GM18508 (cell line): ENCODE results near the gene TNFAIP6.
"Not testable (repeated sequence)": the region's sequence is repeated elsewhere in the genome, so short reads cannot be mapped to it uniquely, and the experiment has no call there.

Experiments
- ATAC-seq: cut with Tn5 transposase; IDR thresholded peaks from one replicate; pipeline ENCODE4 v1.9.1; 2021; ENCODE audit warnings: moderate number of reproducible peaks; ENCODE audit not compliant: insufficient read depth, unreplicated experiment

Gene TNFAIP6, protein sequence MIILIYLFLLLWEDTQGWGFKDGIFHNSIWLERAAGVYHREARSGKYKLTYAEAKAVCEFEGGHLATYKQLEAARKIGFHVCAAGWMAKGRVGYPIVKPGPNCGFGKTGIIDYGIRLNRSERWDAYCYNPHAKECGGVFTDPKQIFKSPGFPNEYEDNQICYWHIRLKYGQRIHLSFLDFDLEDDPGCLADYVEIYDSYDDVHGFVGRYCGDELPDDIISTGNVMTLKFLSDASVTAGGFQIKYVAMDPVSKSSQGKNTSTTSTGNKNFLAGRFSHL

DNA sequence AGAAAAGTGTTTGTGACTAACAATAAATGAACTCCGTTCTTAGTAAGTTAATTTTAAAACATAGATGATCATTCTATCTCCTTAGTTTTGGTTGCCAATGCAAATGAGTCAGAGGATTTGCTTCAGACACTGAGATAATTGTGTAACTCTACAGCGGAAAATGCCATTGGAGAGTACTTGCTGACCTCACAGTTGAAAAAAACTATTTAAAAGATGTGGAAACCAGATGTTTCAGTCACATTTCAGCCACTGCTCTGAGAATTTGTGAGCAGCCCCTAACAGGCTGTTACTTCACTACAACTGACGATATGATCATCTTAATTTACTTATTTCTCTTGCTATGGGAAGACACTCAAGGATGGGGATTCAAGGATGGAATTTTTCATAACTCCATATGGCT lies at the start of gene TNFAIP6:
Gene TNFAIP6, plus strand, starts transcription at position 234 of the 400 bp plus-strand sequence. Its CDS starts 75 bp downstream, at position 309.
- ATAC-seq = no peak

DNA sequence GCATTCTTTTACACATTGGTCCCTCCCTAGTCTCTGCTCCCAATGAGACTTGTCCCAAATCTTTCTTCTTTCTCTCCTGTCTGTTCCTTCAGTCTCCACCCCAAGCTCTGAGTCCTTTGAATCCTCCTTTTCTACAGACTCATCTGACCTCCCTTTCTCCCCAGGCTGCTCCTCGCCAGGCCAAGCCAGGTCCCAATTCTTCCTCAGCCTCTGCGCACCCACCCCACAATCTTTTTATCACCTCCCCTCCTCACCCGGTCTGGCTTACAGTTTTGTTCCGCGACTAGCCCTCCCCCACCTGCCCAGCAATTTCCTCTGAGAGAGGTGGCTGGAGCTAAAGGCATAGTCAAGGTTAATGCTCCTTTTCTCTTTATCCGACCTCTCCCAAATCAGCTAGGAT lies 47.1 kb upstream of the TNFAIP6 start:
- not testable (repeated sequence) for ATAC-seq

DNA sequence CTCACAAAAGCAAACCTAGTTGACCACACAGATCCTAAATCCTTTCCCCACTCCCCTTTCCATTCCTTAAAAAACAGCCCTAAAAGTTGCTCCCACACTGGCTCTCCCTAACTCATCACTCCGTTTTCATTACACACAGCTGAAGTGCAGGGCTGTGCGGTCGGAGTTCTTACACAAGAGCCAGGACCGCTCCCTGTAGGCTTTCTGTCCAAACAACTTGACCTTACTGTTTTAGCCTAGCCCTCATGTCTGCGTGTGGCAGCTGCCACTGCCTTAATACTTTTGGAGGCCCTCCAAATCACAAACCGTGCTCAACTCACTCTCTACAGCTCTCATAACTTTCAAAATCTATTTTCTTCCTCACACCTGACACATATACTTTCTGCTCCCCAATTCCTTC lies 45.0 kb upstream of the TNFAIP6 start:
- not testable (repeated sequence) for ATAC-seq

DNA sequence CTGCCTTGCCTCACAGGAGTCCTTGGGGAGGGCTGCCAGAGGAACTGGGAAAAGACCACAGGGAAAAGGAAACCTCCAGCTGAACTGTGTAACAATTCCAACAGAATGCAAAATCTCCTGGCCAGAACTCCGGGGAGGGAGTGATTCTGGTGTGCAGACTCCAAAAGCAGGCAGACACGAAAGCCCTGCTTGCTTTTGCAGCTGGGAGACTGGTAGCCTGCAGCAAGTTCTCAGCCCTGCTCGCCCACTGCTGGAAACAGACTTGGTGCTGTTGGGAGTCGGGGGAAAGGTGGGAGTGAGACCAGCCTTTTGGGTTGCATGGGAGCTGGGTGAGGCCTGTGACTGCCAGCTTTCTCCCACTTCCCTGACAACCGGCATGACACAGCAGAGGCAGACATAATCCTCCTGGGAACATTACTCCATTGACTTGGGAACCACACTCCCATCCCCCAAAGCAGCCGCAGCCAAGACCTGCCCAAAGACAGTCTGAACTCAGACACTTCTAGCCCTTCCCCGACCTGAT lies 42.0 kb upstream of the TNFAIP6 start:
- ATAC-seq = no peak

DNA sequence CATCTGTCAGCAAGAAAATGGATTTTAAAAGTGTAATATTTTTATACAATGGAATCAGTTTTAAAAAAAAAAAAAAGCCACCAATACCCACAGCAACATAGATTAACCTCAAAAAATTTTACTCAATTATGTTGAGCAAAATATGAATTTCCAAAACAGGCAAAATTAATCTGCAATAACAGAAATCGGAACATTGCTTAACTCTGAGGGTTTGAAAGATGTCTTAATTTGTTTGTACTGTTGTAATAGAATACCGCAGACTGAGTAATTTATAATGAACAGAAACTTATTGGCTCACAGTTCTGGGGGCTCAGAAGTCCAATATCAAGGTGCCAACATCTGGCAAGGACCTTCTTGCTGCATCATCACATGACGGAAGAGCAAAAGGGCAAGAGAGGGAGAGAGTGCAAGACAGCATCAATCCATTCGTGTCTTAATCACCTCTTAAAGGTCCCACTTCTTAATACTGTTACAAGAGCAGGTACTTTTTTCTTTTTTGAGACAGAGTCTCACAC lies 31.8 kb upstream of the TNFAIP6 start:
- no peak for ATAC-seq

DNA sequence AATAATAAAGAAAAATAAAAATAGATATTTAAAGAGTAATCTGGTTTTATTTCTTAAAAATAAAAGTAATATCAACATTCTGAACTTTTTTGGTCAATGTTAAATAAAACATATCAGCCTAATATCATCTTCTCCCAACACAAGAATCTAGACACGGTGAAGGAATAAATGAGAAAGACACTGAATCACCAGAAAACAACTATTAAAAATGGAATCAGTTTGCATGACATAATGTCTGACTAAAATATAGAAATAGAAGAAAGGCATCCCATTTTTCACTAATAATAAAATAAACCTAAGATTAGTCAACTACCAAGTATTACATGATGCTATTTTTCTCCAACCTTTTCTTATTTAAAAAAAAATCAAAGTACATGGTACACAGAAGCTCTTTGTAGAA lies 30.8 kb upstream of the TNFAIP6 start:
- no peak for ATAC-seq

DNA sequence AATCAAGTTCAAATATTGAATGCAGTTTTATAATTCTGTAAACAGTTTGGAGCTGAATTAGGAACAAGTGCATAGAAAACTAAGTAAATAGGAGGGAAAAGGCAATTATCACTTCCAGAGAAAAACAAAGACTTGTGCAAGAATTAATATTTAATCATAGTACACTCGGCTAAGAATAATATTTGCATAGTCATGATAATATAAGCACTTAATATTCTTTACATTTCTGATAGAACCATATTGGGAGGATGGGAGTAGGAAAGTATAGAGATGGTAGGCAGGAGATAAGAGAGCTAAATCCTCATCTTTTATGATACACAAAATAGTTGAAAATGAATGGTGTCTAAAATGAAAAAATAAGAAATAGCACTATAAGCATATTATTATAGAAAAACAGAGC lies 27.4 kb upstream of the TNFAIP6 start:
- ATAC-seq = no peak

DNA sequence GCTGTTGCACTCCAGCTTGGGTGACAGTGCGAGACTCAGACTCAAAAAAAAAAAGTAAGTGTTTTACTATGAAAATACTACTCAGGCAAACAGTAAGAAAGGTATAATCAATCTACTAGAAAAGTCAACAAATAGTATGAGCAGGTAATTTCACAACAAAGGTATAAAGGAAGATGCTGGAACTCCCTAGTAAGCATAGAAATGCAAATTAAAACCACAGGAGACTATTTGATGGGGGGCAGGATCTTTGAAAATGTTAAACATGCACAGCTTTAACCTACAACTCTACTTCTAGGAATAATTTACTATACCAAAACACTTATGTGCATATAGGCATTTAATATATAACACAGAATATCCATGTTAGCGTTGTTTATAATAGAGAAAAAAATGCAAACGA lies 24.3 kb upstream of the TNFAIP6 start:
- ATAC-seq = no peak

DNA sequence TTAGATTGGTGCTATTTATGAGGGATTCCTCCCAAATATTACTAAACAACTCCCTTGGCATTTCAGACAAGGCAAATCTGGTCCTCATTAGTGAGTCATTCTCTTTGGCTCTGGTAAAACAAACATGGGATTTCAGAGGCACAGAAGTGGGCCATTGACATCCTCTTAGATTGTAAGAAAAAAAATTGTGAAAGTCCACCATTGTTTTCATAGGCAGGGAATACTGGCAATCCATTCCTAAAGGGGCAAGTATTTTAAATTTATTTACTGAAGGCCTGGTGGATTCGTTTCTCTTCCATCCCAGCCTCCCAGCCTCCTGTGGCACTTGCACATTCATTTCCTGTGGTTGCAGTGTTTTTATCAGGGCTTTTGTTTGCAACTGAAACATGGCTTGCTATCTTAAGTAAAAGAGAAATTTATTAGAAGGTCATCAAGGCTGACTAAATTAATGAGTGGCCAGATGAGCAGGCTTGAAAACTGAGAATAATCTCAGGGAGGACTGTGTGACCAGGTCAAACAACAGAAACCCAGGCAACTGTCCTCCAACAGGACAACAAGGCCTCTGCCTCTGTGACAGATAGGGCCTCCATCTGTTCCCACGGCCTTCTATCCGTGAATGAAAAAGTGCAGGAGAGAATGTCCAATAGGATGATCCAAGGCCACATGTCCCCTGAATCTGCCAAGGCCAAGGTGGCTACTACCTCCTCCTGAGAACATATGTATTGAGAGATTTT lies 23.1 kb upstream of the TNFAIP6 start:
- no peak for ATAC-seq

DNA sequence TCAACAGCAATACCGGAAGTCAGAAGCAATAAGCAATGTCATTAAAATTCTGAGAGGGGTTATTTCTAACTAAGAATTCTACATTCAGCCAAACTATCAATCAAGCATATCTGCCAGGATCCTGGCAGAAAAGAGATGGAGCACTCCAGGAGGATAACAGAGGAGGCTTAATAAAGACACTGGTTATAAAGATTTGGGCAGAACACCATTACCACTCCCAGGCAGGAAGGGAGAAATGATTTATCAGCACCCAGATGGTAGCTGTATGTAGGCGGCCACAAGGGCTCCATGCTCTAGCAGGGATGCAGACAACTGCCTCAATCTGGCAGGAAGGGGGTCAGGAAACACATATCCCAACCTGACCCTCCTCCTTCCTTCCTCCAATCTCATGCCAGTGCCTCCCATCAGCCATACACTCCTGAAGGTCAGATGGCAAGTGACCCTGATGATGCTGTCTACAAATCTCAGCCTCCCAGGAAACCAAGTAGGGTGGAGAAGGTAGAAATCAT lies 20.5 kb upstream of the TNFAIP6 start:
- no peak for ATAC-seq

DNA sequence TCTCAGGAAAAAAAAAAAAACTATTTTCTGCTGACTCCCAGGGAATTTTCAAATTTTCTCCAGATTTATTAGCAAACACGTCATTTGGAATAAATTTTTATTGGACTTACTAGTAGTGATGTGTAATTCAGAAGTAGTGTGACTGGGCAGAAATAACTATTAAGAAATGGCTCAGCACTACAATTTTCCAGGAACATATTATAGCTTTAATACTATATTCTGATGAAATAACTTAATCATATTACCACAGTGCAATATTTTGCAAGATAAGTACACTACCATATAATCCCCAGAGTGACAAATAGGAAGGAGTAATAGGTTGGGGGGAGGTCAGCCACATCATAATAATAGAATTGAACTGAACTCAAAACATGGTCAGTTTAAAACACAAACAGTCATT lies 19.7 kb upstream of the TNFAIP6 start:
- ATAC-seq = no peak

DNA sequence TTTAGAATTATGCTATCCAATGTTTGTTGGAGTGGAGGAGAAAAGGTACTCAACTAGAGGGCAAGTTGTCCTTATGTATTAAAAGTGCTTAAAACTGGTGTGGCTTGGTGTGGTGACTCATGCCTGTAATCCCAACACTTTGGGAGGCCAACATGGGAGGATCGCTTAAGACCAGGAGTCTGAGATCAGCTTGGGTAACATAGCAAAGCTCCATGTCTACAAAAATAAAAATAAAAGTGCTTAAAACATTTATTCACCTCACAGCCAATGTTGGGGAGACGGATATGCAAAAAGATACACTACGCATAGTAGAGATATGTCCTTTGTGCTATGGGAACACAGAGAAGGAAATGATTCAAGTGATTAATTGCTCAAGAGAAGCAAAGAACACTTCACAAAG lies 19.3 kb upstream of the TNFAIP6 start:
- ATAC-seq = no peak

DNA sequence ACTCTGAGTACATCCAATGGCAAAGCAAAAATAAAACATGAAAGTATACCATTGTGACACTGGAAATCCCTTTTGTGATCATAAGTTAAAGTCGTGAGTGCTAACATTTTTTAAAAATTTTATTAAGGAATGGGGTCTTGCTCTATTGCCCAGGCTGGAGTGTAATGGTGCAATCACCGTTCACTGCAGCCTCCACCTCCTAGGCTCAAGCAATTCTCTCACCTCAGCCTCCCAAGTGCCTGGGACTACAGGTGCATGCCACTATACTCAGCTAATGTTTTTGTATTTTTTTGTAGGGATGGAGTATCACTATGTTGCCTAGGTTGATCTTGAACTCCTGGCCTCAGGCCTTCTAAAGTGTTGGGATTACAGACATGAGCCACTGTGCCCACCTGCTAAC lies 14.3 kb upstream of the TNFAIP6 start:
- no peak for ATAC-seq

DNA sequence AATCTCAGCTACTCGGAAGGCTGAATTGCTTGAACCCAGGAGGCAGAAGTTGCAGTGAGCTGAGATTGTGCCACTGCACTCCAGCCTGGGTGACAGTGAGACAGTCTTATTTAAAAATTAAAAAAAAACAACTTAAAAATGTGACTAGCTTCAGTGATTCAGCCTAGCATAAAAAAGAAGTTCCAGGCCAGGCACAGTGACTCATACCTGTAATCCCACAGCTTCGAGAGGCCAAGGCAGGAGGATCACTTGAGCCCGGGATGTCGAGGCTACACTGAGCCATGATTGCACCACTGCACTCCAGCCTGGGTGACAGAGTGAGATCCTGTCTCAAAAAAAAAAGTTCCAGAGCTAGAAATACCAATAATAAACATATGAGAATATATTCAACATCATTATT lies 13.2 kb upstream of the TNFAIP6 start:
- not testable (repeated sequence) for ATAC-seq

DNA sequence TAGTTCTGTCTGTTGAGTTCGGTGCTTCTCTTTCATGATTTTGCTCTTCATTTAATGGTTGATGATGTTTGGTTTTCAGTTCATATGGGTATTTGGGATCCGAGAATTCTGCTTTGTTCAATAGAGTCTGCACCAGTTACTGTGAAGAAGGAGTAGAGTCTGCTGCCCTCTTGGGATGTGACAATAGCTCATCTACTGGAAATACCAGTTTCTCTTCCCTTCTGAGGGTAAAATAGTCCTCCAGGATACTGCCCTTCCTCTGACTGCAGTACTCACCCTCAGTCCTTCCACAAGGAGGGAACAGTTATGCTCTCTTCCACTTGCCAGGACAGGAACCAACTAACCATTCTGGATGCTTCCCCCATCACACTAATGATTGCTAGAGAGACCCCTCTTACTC lies 12.5 kb upstream of the TNFAIP6 start:
- ATAC-seq = no peak

DNA sequence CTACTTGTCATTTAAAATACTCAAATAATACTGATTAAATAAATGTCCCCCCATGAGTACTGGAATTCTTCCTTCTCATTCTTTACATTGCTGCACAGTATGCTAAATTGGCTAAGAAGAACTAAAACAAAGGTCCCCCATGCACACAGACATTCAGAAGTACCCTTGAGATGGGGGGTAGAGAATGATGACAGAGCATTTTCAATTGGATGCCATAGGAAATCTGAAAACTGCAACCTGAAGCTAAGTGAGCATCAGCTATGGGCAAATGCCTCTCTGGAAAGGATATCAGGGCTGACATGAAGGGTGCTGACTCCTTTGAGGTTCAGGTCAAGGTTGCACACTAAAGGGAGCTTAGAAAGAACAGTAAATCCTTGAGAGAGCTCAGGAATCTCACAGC lies 10.1 kb upstream of the TNFAIP6 start:
- ATAC-seq = no peak

DNA sequence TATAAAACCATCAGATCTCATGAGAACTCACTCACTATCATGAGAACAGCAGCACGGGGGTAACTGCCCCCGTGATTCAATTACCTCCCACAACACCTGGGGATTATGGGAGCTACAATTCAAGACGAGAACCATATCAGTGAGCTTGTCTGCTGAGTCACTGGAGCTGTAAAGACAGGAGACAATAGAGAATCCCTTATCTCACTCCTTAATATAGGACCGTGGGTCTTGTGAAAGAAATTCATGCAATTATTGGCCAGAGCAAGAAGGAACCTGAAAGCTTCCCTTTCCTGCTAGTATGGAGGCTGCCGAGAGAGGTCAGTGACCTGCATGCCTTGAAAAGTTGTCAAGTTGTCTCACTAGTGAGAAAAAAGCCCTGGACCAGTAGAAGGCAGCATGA lies 9.5 kb upstream of the TNFAIP6 start:
- ATAC-seq = no peak

DNA sequence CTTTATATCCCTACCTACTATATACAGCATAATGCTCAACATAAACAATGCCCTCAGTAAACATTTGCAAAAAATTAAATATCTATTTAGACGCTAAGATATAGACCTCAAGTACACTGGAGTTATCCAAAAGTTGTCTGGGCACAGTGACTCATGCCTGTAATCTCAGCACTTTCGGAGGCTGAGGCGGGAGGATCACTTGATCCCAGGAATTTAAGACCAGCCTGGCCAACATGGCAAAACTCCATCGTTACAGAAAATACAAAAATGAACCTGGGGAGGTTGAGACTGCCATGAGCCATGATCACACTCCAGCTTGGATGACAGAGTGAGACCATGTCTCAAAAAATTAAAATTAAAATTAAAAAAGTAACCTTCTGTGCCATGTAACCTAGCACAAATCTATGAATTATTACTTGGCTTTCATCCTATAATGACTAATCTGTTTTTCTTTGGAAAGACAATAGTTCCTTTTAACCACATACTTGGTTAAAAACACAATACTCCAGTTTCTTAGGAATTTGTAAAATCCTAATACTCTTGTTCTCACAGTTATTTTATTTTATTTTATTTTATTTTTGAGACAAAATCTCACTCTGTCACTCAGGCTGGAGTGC lies 6.7 kb upstream of the TNFAIP6 start:
- no peak for ATAC-seq

DNA sequence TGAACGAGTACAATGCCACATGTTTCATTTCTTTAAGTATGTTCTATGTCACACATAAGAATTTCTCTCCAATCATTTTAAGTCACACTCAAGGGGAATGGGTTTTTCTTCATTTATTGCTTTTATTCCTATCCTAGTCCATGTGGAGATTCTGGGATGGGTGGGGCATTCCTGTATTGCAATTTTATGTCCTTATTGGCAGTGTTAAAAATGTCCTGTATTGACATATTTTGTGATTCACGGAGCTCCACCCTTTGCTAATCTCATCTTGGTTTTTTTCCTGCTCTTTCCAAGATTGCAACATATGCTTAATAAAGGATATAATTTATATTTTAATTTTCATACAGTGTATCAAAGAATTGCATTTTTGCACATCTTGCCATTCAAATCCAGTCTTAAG lies 3.4 kb upstream of the TNFAIP6 start:
- ATAC-seq = no peak

DNA sequence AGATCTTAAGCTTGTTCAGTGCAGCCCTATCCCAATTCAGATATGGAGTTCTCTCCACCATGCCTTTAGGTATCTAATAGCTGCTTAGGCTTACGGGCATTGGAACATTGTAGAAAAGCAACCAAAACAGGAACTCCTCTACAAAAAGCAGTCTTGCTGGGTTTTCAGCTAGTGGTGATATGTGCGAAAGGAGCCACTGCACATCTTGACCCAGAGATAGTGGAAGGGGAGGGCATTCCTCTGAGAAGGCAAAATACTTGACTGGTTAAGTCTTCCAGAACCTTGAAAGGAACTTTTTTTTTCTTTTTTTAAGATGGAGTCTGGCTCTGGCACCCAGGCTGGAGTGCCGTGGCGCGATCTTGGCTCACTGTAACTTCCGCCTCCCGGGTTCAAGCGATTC lies 2.6 kb upstream of the TNFAIP6 start:
- ATAC-seq = no peak
